ENCODE data around the gene DNAH10.

DNA sequence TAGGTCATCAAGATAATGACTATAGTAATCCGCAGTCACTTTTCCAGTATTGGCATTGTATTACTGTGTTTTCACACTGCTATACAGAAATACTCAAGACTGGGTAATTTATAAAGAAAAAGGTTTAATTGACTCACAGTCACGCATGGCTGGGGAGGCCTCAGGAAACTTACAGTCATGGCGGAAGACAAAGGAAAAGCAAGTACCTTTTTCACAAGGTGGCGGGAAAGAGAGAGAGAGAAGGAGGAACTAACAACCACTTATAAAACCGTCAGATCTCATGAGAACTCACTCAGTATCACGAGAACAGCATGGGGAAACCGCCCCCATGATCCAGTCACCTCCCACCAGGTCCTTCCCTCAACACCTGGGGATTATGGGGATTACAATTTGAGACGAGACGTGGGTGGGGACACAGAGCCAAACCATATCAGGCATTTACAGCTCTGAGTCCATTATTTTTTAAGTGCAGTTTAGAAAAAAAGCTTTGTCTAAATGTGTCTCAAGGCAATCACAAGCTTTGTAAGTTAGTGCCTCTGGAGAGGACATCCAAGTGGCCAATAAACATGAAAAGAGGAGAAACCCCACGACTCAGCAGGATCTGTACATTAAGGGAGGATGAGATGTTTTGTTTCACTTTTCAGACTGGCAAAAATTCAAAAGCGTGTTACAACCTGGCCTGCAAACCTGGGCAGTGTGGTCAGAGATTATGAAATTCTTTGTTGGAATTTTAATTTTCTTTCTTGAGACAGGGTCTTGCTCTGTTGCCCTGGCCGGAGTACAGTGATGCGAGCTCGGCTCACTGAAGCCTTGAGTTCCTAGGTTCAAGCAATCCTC is 82.0 kb downstream of the DNAH10 start:
- TF ChIP-seq YY1 (IDR thresholded peaks at IDR 0.05; ENCODE audit: low read depth, low read length), result no peak
- TF ChIP-seq, protein P1, sequence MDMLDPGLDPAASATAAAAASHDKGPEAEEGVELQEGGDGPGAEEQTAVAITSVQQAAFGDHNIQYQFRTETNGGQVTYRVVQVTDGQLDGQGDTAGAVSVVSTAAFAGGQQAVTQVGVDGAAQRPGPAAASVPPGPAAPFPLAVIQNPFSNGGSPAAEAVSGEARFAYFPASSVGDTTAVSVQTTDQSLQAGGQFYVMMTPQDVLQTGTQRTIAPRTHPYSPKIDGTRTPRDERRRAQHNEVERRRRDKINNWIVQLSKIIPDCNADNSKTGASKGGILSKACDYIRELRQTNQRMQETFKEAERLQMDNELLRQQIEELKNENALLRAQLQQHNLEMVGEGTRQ (IDR thresholded peaks at IDR 0.05; ENCODE audit: borderline replicate concordance, low read depth, low read length), result no peak
- TF ChIP-seq, protein P2, sequence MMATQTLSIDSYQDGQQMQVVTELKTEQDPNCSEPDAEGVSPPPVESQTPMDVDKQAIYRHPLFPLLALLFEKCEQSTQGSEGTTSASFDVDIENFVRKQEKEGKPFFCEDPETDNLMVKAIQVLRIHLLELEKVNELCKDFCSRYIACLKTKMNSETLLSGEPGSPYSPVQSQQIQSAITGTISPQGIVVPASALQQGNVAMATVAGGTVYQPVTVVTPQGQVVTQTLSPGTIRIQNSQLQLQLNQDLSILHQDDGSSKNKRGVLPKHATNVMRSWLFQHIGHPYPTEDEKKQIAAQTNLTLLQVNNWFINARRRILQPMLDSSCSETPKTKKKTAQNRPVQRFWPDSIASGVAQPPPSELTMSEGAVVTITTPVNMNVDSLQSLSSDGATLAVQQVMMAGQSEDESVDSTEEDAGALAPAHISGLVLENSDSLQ (IDR thresholded peaks at IDR 0.05), result no peak
- TF ChIP-seq POU2F2 (IDR thresholded peaks at IDR 0.05; ENCODE audit: borderline replicate concordance, low read depth, low read length), result no peak
